ENCODE data around the gene GABRB3.

Gene GABRB3

GRCh38 chr15:26648676-26649075, 124.2 kb downstream of the GABRB3 start:
- TF ChIP-seq, protein P1, sequence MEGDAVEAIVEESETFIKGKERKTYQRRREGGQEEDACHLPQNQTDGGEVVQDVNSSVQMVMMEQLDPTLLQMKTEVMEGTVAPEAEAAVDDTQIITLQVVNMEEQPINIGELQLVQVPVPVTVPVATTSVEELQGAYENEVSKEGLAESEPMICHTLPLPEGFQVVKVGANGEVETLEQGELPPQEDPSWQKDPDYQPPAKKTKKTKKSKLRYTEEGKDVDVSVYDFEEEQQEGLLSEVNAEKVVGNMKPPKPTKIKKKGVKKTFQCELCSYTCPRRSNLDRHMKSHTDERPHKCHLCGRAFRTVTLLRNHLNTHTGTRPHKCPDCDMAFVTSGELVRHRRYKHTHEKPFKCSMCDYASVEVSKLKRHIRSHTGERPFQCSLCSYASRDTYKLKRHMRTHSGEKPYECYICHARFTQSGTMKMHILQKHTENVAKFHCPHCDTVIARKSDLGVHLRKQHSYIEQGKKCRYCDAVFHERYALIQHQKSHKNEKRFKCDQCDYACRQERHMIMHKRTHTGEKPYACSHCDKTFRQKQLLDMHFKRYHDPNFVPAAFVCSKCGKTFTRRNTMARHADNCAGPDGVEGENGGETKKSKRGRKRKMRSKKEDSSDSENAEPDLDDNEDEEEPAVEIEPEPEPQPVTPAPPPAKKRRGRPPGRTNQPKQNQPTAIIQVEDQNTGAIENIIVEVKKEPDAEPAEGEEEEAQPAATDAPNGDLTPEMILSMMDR (IDR thresholded peaks at IDR 0.05; ENCODE audit: low read depth, low read length), result no peak
- H3K4me3 ChIP-seq (ENCODE audit: low read depth, low read length), result no peak overlapping the region

GRCh38 chr15:26644948-26645347, 127.9 kb downstream of the GABRB3 start:
- H3K4me3 ChIP-seq (ENCODE audit: low read depth, low read length), result no peak overlapping the region
- TF ChIP-seq, protein P1 (IDR thresholded peaks at IDR 0.05; ENCODE audit: low read depth, low read length), result no peak

- TF ChIP-seq, protein P1 (IDR thresholded peaks at IDR 0.05; ENCODE audit: low read depth, low read length), result no peak
- no peak overlapping the region for H3K4me3 ChIP-seq (ENCODE audit: low read depth, low read length)
Observed at GRCh38 chr15:26641144-26641543, 131.7 kb downstream of the GABRB3 start.

DNA sequence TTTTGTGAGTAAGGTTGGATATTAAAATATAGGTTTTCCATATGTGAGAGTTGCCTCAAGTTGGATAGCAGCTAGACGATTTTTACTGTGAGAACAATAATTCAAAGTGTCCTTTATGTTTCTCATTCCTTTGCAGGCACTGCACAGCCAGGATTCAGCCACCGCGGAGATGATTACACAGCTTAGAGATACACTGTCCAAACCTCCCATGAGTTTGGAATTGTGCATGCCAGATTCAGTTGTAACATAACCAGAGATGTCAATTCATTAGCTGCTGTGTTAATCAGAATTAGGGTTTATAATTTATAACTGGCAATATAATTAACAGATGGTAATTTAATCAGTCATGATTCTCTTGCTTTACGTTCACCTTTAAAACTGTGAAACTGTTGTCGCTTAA, 132.3 kb downstream of the GABRB3 start:
- no peak overlapping the region for H3K4me3 ChIP-seq (ENCODE audit: low read depth, low read length)
- TF ChIP-seq, protein P1 (IDR thresholded peaks at IDR 0.05; ENCODE audit: low read depth, low read length), result no peak

DNA sequence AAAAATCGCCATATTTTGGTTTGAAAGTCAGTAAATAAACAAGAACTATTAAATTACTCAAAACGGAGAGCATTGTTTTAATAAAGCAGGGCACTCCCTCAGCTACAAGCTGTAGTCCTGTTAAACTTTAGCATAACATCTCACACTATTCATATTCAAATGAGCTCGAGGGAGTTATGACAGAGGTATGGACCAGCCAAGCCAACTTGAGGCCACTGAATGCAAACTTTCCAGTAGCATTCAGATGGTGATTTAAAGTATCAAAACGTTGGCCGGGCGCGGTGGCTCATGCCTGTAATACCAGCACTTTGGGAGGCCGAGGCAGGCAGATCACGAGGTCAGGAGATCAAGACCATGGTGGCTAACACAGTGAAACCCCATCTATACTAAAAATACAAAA, 132.9 kb downstream of the GABRB3 start:
- TF ChIP-seq, protein P1 (IDR thresholded peaks at IDR 0.05; ENCODE audit: low read depth, low read length), result no peak
- no peak overlapping the region for H3K4me3 ChIP-seq (ENCODE audit: low read depth, low read length)

- TF ChIP-seq, protein P1 (IDR thresholded peaks at IDR 0.05; ENCODE audit: low read depth, low read length), result no peak
- H3K4me3 ChIP-seq (ENCODE audit: low read depth, low read length), result no peak overlapping the region
Observed at GRCh38 chr15:26635614-26636013, 137.3 kb downstream of the GABRB3 start.

- no peak overlapping the region for H3K4me3 ChIP-seq (ENCODE audit: low read depth, low read length)
- TF ChIP-seq, protein P1 (IDR thresholded peaks at IDR 0.05; ENCODE audit: low read depth, low read length), result no peak
Observed at GRCh38 chr15:26635105-26635504, 137.8 kb downstream of the GABRB3 start.

Data from WI38 (cell line).